Germinal center (tissue), 1 donor: ENCODE measurements around the gene DCPS.
"Not testable (repeated sequence)": the region's sequence is repeated elsewhere in the genome, so short reads cannot be mapped to it uniquely, and the experiment has no call there.

Source experiments
- DNase-seq: peaks from one replicate; pipeline ENCODE4 v3.0.0; 2012; ENCODE audit warnings: mixed read lengths, low spot score

DCPS gene

DNA sequence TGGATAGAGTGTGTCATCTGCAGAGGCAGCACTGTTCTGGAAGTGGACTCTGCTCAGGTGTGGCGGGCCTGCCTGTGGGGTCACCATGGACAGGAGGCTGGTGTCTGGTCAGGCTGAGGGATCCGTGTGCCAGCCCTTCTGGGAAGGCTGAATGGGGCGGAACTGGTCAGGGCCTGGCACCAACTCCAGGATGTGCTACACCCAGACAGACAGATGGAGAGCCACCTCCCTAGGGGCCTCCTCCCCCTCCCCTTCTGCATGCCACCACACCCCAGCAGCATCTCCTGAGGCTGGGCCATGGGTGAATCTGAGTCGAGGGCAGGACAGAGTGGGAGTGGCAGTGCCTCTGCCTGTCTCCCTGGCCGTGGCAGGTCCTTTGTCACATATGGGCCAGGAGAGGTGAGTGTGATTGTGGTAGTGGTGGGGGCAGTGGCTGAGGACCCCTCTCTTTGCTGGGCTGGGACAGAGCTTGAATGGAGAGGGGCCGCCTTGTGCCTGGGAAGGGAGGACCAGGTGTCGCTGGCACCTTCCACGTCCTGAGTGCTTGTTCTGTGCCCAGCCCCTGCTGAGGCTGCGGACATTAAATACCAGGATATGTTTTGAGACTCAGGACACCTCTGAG is 80.7 kb downstream of the DCPS start:
- DNase-seq: no peak

DNA sequence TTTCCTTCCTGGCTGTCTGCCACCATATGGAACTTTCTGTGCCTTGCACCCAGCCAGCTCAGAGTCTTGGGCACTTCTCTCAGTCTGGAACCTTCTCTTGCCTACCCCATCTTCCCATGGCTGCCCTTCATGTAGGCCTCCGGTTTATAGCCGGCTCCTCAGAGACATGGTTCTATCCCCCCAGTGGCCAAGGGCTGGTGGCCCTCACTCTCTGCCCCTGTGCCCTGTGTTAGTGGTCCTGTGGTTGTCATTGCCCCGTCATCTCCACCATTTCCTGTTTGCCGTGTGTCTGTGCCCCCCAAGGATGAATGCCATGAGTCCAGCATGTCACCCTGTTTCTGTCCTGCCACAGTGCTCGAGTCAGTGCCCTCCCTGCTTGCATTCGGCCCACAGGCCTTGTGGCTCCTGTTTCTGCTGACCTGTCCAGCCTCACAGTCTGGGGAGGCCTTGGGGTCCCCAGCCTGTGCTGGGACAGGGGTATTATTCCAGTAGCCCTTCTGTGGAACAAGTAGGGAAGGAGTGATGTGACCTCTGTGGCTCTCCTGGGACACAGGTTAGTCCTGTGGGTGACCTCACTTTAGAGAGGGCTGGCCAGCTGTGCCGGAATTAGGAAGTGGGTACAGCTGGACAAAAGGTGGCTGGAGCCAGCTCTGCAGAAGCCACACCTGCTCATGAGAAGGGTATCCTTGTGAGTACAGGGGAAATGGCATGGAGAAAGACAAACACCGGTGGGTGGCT is 82.3 kb downstream of the DCPS start:
- DNase-seq: no peak

DNA sequence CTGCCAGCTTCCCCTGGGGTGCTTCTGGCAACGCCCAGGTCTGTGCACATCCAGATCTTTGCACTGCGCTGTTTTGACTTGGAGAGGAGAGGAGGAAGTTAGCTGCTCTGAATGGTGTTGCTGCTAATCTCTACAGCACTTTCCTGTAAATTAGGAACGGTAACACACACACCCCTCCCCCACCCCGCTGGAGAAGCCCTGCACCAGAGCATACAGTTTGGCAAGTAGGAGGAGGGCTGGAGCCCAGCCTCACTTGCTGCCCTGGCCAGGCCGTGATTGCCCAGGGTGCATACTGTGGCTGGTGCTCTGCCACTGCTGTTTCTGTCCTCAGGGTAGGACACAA is 82.8 kb downstream of the DCPS start:
- DNase-seq: not testable (repeated sequence)

DNA sequence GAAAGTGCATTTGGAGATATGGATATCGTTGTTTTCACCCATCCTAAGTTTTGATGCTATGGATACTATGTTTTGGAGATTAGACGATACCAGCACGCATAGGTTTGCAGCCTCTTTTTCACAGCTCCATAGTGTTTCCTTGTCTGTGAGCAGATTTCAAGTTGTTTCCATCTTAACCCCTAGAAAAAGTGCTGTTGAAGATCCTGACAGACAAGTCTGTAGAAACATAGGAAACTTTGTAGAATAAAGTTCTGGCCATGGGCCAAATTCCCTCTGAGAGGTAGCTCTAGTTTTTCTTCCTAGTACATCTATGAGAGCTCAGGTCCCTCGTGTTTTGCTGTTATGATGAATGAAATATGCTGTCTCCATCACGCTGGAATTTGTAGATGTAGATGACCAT is 84.0 kb downstream of the DCPS start:
- no peak for DNase-seq

DNA sequence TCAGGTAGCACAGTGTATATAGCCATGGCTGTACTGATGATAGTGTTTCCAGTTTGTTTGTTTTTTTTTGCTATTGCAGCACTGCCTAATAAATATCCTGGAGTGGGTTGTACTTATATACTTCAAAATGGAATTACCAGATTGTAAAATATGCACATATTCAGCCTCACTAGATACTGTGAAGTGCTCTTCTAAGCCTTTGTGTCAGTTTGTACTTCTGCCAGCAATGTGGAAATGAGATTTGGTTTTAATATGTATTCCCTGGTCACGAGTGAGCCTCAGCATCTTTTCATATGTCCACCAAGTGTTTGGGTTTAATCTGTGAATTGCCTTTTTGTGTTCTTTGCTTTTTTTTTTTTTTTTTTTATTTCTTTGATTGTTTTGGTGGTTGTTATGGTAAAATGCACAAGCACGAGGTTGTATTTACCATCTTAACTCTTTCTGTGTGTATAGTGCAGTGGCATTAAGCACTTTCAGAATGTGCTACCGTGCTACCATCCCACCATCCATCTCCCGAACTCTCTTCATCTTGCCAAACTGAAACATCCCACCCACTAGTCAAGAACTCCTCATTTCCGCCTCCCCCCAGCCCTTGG is 86.5 kb downstream of the DCPS start:
- DNase-seq: no peak

DNA sequence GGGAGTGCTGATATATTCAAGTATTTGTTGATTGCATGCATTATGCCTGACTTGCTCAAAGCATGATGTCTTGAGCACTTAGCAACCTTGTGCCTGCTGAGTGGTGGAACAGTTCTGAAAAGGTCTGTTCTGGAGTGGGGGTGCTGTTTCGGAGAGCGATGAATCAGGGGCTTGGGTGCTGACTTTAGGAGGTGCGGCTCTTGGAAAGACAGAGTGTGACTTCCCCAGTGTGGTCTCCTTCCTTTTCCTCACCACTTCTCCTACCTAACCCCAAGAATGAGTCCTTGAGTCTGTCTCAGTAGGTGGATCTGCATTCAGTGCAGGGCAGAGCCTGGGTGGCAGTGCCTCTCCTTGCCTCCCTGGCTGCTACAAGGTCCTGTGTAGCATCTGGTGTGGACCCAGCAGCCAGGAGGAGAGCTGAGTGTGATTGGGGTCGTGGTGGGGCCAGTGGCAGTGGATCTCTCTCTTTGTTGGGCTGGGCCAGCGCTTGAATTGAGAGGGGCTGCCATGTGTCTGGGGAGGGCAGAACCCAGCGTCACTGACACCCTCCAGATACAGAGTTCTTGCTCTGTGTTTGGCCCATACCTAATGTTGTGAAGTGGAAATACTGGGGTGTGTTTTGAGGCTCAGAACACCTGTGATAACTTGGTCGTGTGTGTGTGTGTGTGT is 87.6 kb downstream of the DCPS start:
- no peak for DNase-seq

DNA sequence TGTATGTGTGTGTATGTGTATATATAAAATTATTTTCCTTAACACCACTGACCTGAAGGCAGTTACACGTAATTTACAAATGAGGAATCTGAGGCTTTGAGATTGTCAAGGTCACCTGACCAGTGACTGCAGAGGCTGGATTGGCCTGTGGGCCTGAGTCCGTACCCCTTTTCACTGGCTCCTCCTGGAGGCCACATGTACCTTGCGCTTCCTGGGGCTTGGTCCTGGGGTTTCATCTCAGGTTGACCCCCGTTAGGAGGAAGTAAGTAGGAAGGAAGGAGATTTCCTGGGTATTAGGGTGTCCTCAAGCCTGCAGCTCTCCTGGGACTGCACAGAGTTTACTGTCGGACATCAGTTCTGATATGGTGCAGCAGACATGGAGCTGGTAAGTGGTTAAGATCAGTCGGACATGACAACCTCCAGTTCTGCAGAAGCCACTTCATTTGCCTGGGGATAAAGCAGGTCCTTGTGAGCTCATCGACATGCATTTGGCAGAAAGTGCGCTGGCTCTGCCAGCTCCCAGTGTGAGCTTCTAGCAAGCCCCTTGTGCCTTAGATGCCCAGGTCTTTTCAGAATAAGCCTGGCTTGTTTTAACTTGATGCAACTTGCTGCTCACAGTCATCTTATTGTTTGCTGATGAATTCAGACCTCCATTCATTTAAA is 88.2 kb downstream of the DCPS start:
- no peak for DNase-seq

DNA sequence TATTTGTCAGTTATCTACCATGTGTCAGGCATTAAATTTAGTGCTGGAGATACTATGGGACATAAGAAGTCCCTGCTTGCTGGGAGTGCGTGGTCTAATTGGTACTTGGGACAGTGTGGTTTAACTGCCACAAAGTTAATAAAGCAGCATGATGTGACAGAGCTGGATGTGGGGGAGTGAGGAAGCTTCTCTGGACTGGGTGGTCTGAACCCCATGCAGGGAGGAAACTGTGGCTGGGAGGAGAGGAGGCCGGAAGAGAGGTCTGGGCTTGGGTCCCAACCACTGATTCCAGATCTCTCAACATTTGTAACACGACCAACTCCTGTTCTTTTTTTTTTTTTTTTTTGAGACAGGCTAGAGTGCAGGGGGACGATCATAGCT is 88.8 kb downstream of the DCPS start:
- DNase-seq: no peak

DNA sequence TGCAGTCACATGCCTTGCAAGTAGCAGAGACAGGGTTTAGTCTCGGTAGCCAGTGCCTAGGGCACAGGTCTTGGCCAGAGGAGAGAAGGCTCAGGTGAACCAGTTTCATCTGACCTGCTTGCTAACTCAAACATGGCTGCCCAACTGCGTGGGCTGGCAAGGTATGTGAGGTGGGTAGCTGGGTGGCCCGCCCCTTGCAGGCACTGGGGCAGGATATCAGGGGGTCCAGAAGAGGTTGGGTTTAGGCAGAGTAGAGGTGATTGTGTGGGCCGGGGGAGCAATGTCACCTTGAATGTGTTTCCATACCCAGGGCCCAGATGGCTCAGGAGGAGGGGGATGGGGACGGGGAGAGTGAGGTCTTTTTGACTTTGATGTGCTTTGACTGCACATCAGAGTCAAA is 89.3 kb downstream of the DCPS start:
- DNase-seq: no peak

DNA sequence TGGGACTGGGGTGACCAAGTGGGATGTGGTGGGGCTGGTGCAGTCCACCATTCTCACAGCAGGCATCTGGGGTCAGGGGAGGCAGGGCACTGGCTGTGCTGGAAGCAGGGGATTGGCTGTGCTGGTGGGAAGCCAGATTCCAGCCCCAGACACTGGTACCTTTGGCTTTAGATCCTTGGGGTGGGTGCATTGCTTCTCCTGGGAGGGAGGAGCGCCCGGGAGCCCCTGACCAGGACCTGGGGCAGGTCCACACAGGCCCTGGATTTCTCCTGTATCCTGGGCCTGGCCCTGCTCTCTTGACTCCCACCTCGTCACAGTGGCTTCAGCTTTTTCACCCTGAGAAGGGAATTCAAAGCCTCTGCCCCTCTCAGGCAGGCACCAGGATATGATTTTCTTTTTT is 90.2 kb downstream of the DCPS start:
- no peak for DNase-seq

DNA sequence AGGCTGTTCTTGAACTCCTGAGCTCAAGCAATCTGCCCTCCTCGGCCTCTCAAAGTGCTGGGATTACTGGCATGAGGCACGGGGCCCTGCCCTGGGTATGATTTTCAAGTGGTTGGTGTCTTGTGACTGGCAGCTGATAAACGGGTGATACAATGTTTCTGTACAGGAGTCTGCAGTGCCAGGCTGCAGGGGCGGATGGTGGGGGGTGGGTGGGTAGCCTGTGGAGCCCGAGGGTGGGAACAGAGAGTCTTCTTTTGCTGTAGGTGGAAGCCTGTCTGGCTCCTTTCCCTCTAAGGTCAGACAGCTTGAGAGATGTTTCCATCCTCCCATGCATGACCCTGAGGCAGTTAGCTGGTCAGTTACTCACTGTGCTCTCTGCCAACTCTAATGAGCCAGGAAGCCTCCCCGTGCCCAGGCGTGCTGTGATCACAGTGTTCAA is 90.8 kb downstream of the DCPS start:
- DNase-seq: not testable (repeated sequence)
